CD4-positive, alpha-beta T cell treated with Interferon gamma for 1 hour (primary cell): ENCODE measurements around the gene PLEKHA6.
A peak's percentile ranks its signal among the peaks of the same experiment; 100 is the strongest.

Experiments used
- DNase-seq: peaks from one replicate; pipeline ENCODE4 v3.0.0-alpha.2; 2020

Gene PLEKHA6, protein sequence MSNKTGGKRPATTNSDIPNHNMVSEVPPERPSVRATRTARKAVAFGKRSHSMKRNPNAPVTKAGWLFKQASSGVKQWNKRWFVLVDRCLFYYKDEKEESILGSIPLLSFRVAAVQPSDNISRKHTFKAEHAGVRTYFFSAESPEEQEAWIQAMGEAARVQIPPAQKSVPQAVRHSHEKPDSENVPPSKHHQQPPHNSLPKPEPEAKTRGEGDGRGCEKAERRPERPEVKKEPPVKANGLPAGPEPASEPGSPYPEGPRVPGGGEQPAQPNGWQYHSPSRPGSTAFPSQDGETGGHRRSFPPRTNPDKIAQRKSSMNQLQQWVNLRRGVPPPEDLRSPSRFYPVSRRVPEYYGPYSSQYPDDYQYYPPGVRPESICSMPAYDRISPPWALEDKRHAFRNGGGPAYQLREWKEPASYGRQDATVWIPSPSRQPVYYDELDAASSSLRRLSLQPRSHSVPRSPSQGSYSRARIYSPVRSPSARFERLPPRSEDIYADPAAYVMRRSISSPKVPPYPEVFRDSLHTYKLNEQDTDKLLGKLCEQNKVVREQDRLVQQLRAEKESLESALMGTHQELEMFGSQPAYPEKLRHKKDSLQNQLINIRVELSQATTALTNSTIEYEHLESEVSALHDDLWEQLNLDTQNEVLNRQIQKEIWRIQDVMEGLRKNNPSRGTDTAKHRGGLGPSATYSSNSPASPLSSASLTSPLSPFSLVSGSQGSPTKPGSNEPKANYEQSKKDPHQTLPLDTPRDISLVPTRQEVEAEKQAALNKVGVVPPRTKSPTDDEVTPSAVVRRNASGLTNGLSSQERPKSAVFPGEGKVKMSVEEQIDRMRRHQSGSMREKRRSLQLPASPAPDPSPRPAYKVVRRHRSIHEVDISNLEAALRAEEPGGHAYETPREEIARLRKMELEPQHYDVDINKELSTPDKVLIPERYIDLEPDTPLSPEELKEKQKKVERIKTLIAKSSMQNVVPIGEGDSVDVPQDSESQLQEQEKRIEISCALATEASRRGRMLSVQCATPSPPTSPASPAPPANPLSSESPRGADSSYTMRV

GRCh38 chr1:204359474-204360255 is at the start of gene PLEKHA6:
Gene PLEKHA6 (minus strand): TSS chr1:204359929. CDS start chr1:204273727, 86,202 bp downstream.
- no peak for DNase-seq

GRCh38 chr1:204409123-204409522 is 49.4 kb upstream of the PLEKHA6 start:
- no peak for DNase-seq

DNA sequence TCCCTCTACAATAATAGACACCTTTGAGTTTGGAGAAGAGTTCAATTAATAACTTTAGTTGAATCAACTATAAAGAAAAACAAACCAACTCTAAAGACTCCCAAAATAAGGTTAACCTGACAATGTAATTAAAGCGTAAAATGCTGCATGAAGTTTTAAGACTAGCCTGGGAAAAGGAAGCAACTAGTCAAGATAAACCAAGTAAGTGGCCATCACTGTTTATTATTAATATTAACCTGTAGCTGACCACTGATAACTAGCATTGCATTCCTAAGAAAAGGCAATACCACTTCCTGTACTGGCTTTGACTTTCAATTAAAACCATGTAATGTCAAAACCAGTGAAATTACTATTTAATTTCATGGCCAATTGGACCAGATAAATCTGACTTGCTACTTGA is 48.9 kb upstream of the PLEKHA6 start:
- no peak for DNase-seq

DNA sequence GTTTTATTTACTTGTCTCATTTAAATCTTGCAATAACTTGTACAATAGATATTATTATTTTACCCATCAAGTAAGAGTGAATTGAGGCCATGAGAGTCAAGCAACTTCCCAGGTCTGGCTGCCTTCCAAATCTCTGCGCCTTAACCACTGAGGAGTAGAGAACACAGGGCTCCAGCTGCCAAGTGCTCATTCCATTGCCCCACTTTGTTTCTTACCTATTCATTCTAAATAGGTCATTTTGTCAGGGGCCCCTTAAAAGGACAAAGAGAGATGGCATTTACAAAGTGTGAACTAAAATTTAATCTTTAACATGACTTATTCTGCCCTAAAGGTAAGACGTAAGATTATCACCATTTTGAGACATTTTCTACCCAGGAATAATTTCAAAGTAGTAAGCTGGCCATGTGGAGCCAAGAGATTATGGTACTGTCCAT is 48.4 kb upstream of the PLEKHA6 start:
- DNase-seq, result no peak

GRCh38 chr1:204407295-204407971 is 47.7 kb upstream of the PLEKHA6 start:
- DNase-seq, result no peak

- no peak for DNase-seq
Measured at GRCh38 chr1:204406621-204407020, 46.9 kb upstream of the PLEKHA6 start.

DNA sequence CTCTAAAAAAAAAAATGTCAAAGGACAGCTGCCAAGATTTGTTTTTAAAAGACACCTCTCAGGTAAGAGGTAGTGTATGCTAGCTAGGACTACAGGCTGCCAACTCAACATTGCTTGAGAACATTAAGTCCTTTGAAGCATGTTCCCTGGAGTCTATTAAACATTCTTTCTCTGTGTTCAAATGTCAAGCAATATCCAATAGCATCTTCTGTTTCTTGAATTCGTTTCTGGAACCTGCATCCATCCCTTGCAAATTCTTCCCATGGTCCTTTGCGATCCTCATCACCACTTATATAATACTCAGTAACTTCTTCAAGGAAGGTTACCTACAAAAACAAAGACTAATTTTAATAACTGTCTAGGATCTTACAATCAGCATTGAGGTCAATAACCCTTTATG is 46.3 kb upstream of the PLEKHA6 start:
- DNase-seq, result no peak

DNA sequence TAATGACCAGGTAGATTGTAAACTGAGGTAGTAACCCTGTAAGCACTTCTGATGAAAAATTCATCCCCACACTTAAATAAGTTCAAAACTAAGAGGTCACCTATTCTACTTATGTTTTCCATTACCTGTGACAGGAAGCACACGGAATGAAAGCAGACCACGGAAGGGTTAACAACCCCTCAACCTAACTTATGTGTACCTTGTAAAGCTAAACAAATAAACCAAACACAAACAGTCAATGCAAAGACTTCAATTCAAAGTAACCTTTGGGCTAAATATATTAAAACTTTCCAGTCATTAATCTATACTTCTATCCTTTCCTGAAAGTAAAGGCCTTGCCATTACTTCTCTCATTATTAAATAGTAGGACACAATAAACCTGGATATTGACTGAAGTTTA is 44.9 kb upstream of the PLEKHA6 start:
- DNase-seq, result no peak

- DNase-seq, result no peak
Measured at GRCh38 chr1:204402391-204402790, 42.7 kb upstream of the PLEKHA6 start.

DNA sequence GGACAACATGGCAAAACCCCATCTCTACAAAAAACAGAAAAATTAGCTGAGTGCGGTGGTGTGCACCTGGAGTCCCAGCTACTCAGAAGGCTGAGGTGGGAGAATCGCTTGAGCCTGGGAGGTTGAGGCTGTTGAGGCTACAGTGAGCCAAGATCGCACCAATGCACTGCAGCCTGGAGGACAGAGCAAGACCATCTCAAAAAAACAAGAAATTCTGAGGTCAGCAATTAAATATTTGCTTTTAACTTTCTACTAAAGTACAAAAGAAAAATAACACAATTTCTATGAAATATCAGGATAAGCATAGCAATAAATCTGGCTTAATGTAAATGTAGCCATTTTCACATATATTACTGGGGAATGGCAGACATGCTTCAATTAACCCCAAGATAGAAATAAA is 42.0 kb upstream of the PLEKHA6 start:
- no peak for DNase-seq

DNA sequence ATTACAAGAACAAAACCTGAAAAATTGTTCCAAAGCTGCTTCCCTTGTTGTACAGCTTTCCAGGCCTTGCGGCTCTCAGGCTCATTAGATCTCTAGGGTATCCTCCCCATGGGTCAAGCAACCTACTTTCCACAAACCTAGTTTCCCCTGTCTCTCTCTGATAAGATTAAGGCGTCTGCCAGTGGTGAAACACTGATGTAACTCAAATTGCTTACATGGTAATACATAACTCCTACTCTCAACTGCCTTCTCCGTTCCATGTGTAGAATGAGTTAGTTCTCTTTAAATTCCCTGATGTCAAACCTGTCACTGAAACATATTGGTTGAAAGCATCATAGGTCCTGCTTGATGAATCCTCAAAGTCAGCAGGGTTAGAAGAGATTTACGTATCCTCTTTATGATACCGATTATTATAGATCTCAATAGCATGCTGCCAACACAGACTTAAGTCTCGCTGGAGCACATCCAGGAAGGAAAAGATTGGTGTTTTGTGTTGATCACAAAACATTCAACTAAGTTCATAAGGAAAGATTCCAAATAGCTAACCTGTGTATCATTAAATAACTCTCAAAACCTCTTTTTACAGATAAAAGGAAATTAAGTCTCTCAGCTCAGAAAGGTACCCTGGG is 41.3 kb upstream of the PLEKHA6 start:
- DNase-seq, result no peak

DNA sequence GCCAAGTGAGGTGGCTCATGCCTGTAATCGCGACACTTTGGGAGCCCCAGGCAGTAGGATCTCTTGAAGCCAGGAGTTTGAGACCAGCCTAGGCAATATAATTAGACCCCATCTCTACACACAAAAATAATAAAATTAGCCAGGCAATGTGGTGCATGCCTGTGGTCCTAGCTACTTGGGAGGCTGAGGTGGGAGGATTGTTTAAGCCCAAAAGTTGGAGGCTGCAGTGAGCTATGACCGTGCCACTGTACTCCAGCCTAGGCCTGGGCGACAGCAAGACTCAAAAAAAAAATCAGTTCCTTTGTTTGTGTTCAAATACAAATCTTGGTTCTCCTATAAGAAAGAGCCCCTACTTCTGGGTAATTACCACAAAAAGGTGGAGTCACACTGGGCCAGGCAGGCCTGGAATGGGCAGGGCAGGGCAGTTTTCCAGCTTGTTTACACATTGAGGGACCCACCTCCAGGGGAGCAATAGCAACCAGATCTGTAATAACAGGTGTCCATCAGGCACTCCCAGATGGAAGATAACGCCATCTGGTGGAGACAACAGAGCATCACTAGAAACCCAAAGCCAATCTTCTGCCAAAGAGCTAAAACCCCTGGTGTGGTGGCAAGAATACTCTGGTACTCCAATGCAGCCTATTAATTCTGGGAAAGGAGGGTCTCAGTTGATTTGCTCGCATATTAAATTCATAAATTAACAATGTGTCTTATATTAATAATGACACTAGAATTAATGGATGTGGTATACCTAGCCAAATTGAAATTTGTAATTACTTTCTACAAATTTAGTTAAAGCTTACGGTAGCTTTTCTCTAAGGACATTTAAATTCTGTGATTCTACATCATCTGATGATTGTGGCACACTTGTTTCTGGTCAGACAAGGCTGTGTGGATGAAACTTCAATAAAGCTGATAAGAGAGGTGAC is 38.7 kb upstream of the PLEKHA6 start:
- DNase-seq, result peak; percentile 61

- DNase-seq, result no peak
Measured at GRCh38 chr1:204396015-204396583, 36.4 kb upstream of the PLEKHA6 start.

DNA sequence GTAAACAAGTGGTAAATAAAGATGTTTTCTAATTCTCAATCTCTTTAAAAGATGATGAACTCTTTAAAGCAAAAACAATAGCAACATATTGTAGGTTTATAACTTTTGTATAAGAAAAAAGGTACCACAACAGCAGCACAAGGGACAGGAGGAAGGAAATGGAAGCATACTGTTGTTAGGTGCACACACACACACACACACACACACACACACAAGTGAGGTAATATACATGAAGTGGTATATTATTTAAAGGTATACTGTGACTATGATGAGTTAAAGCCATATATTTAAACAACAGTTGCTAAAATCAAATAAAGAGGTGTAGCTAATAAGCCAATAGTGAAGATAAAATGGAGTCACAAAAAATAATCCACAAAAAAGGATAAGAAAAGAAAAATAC is 31.9 kb upstream of the PLEKHA6 start:
- DNase-seq, result no peak

DNA sequence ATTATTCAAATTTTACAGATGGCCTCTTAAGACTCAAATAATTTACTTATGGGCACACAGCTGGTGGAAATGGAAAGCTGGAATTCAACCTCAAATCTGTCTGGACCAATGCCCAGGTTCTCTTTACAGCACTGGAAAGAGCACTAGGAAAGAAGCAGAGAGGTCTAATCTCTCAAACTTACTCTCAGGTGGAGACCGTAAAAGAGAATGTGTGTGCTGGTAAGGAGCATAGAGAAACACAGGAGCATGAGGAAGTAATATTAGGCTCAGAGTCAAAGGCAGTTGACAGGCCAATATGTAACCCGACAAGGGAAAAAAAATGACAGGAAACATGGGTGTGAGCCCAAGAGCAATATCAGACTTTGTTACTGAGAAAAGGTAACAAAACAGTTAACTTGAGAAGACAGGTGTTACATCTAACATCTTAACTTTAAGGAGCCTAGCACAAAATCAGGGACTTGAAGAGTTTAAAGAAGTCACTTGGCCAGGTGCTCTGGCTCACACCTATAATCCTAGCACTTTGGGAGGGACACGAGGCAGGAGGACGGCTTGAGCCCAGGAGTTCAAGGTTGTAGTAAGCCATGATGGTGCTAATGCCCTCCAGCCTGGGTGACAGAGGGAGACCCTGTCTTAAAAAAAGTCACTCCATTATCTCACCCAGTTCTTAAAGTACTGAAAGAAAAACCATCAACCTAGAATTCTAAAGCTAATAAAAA is 31.2 kb upstream of the PLEKHA6 start:
- DNase-seq, result no peak

GRCh38 chr1:204385727-204386126 is 26.0 kb upstream of the PLEKHA6 start:
- DNase-seq, result no peak

DNA sequence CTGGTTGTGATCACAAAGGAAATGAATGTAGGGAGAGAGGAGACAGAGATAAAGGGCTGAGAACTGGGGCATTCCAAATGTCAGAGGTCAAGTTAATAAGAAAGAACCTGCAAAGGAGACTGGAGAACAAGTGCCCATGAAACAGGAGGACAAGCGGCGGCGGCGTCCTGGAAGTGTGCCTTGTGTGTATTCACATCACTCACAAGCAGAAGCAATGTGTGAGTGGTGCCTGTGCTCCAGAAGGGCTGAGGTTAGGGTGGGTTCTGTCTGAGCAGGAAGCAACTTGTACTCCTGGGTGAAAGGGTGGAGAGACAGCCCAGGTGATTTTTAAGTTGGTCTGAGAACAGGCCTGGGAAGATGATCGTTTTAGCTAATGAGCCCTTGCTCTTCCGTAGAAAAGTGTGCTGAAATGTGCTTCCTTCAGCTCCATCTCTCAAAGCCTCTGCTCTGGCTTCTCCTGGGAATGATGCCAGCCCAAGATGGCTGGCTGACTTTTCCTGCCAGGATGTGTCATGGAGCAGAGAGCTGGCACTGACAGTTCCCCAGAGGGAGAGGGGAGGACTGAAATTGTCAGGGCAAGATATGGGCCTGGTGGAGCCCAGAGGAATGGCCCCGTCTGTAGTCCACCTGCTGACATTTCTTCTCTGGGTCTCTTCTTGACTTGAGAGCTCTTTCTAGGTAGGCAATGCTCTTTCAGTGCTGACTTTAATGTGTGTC is 25.1 kb upstream of the PLEKHA6 start:
- no peak for DNase-seq

- DNase-seq, result no peak
Measured at GRCh38 chr1:204383163-204383904, 23.6 kb upstream of the PLEKHA6 start.
